PC-3 (cell line): ENCODE results near the gene CDH10.

Source experiments
- EZH2 ChIP-seq: fragments of 300-600 bp; sonication (generic); IDR thresholded peaks from one replicate; pipeline ENCODE4 v1.6.1; 2017; ENCODE audit warnings: antibody characterized with exemption, mild to moderate bottlenecking, low read length; ENCODE audit not compliant: unreplicated experiment
- TF ChIP-seq, protein P1 (sequence below): fragments of 300-600 bp; sonication (generic); conservative IDR thresholded peaks from 2 replicates; pipeline ENCODE4 v1.5.1; 2017; ENCODE audit warnings: antibody characterized with exemption, low read depth, mild to moderate bottlenecking, low read length

DNA sequence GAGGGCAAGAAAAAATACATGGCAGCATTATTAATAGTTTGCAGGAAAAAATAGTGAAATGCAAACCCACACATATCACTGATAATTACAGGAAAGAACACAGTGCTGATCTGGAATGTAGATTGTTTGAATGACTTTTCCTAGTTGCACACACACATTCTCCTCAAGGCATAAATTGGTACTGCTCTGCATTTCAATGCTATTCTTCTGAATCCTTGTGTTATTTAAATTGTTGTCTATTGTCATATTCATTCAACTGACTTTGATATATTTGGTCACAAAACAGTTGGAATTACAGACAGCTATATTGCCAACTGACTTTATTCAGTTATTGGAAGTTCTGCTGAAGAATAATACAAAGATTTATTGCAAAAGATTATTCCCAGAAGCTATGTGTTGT is 139.5 kb downstream of the CDH10 start:
- TF ChIP-seq EZH2 = no peak
- TF ChIP-seq, protein P1, sequence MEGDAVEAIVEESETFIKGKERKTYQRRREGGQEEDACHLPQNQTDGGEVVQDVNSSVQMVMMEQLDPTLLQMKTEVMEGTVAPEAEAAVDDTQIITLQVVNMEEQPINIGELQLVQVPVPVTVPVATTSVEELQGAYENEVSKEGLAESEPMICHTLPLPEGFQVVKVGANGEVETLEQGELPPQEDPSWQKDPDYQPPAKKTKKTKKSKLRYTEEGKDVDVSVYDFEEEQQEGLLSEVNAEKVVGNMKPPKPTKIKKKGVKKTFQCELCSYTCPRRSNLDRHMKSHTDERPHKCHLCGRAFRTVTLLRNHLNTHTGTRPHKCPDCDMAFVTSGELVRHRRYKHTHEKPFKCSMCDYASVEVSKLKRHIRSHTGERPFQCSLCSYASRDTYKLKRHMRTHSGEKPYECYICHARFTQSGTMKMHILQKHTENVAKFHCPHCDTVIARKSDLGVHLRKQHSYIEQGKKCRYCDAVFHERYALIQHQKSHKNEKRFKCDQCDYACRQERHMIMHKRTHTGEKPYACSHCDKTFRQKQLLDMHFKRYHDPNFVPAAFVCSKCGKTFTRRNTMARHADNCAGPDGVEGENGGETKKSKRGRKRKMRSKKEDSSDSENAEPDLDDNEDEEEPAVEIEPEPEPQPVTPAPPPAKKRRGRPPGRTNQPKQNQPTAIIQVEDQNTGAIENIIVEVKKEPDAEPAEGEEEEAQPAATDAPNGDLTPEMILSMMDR = no peak
